ENCODE data around the gene RIN1. TPM values are rescaled to one million over a fixed set of nuclear protein-coding genes. Genes with fewer than 3 reads are reported as not detected.

RIN1 gene
- total and polyA plus RNA-seq, 2 of the 13 experiments (the other 11 are each of a cell fraction or from before 2014, with no cell fraction given) = 2.4 to 4.1 TPM

- no peak; the same call in 1 of the 2 replicates for TF ChIP-seq JUNB (CRISPR knock-in tag; IDR thresholded peaks at IDR 0.05; ENCODE audit: borderline replicate concordance)
- no peak for TF ChIP-seq MBD4 (IDR thresholded peaks at IDR 0.05; ENCODE audit: borderline replicate concordance, low read length)
- TF ChIP-seq PHF21A (CRISPR knock-in tag; IDR thresholded peaks at IDR 0.05) = peak; percentile 64; the same call in 1 of the 2 replicates
- TF ChIP-seq, protein P1, sequence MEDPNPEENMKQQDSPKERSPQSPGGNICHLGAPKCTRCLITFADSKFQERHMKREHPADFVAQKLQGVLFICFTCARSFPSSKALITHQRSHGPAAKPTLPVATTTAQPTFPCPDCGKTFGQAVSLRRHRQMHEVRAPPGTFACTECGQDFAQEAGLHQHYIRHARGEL (CRISPR knock-in tag; IDR thresholded peaks at IDR 0.05) = no peak
- no peak for TF ChIP-seq FOXP1 (IDR thresholded peaks at IDR 0.05)
- no peak for TF ChIP-seq FOXP1 (CRISPR knock-in tag; IDR thresholded peaks at IDR 0.05)
- peak; percentile 53; the same call in 1 of the 2 replicates for TF ChIP-seq ZNF430 (CRISPR knock-in tag; IDR thresholded peaks at IDR 0.05)
- no peak for TF ChIP-seq AGO1 (IDR thresholded peaks at IDR 0.05; ENCODE audit: low read depth, low read length, poor library complexity, severe bottlenecking)
- 0 out of 2 replicates have a peak, but pooled peaks have one; percentile 85 for TF ChIP-seq DNMT1 (CRISPR knock-in tag; IDR thresholded peaks at IDR 0.05)
- no peak for TF ChIP-seq ZNF3 (CRISPR knock-in tag; IDR thresholded peaks at IDR 0.05)
- TF ChIP-seq ZBTB25 (CRISPR knock-in tag; IDR thresholded peaks at IDR 0.05) = peak; percentile 83; the same call in 1 of the 2 replicates
- TF ChIP-seq SMC3 (IDR thresholded peaks at IDR 0.05; ENCODE audit: low read length) = peak; percentile 75
- TF ChIP-seq, protein P2, sequence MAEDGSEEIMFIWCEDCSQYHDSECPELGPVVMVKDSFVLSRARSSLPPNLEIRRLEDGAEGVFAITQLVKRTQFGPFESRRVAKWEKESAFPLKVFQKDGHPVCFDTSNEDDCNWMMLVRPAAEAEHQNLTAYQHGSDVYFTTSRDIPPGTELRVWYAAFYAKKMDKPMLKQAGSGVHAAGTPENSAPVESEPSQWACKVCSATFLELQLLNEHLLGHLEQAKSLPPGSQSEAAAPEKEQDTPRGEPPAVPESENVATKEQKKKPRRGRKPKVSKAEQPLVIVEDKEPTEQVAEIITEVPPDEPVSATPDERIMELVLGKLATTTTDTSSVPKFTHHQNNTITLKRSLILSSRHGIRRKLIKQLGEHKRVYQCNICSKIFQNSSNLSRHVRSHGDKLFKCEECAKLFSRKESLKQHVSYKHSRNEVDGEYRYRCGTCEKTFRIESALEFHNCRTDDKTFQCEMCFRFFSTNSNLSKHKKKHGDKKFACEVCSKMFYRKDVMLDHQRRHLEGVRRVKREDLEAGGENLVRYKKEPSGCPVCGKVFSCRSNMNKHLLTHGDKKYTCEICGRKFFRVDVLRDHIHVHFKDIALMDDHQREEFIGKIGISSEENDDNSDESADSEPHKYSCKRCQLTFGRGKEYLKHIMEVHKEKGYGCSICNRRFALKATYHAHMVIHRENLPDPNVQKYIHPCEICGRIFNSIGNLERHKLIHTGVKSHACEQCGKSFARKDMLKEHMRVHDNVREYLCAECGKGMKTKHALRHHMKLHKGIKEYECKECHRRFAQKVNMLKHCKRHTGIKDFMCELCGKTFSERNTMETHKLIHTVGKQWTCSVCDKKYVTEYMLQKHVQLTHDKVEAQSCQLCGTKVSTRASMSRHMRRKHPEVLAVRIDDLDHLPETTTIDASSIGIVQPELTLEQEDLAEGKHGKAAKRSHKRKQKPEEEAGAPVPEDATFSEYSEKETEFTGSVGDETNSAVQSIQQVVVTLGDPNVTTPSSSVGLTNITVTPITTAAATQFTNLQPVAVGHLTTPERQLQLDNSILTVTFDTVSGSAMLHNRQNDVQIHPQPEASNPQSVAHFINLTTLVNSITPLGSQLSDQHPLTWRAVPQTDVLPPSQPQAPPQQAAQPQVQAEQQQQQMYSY (CRISPR knock-in tag; IDR thresholded peaks at IDR 0.05) = no peak
- TF ChIP-seq ZNF232 (CRISPR knock-in tag; IDR thresholded peaks at IDR 0.05; ENCODE audit: borderline replicate concordance) = 0 out of 2 replicates have a peak, but pooled peaks have one; percentile 33
- no peak for TF ChIP-seq WIZ (CRISPR knock-in tag; IDR thresholded peaks at IDR 0.05)
- peak; percentile 18; the same call in 1 of the 2 replicates for TF ChIP-seq ZNF609 (CRISPR knock-in tag; IDR thresholded peaks at IDR 0.05; ENCODE audit: borderline replicate concordance)
- TF ChIP-seq ATF4 (CRISPR knock-in tag; IDR thresholded peaks at IDR 0.05) = peak in 1 of 2 experiments; percentile 69; a peak in 2 of 4 replicates
- TF ChIP-seq SIN3A (IDR thresholded peaks at IDR 0.05; ENCODE audit: borderline replicate concordance, low read depth, low read length) = no peak; the same call in 1 of the 2 replicates
Observed at GRCh38 chr11:66328302-66329144, 7.7 kb downstream of the RIN1 start (continued).

All from HepG2 (cell line).